Calu3 (cell line): Measurements from ENCODE around the gene UFSP2. TPM values are rescaled to one million over a fixed set of nuclear protein-coding genes. Genes with fewer than 3 reads are reported as not detected.

Experiments
- BruUV-seq: library from RNA; stranded (reverse); fragments of 400-500 nt; replicated peaks from 2 replicates; lab custom pipeline; 2021; lab: Mats Ljungman, UMichigan
- CTCF ChIA-PET: fragments of 300-600 bp; sonication (Branson Sonifier 250); formaldehyde crosslinking; loops from one replicate; lab custom pipeline; 2022; ENCODE audit warnings: antibody characterized with exemption; lab: Charles Lee
- DNase-seq: peaks from one replicate; pipeline ENCODE4 v3.0.0; 2022
- H3K27ac Mint-ChIP-seq: one replicate; pipeline ENCODE4 v1.8.0; 2022; ENCODE audit warnings: mixed read lengths; ENCODE audit not compliant: unreplicated experiment
- H3K27me3 Mint-ChIP-seq: one replicate; pipeline ENCODE4 v1.8.0; 2022; ENCODE audit warnings: mixed read lengths; ENCODE audit not compliant: unreplicated experiment
- H3K36me3 Mint-ChIP-seq: one replicate; pipeline ENCODE4 v1.8.0; 2022; ENCODE audit warnings: mild to moderate bottlenecking, moderate library complexity, mixed read lengths; ENCODE audit not compliant: insufficient read depth, unreplicated experiment
- H3K4me1 Mint-ChIP-seq: one replicate; pipeline ENCODE4 v1.8.0; 2022; ENCODE audit warnings: mild to moderate bottlenecking, low read depth, mixed read lengths; ENCODE audit not compliant: unreplicated experiment
- H3K4me3 Mint-ChIP-seq: one replicate; pipeline ENCODE4 v1.8.0; 2022; ENCODE audit warnings: mild to moderate bottlenecking, low read depth, moderate library complexity, mixed read lengths; ENCODE audit not compliant: unreplicated experiment
- H3K9me3 Mint-ChIP-seq: one replicate; pipeline ENCODE4 v1.8.0; 2022; ENCODE audit warnings: low read depth, mixed read lengths; ENCODE audit not compliant: unreplicated experiment
- CTCF ChIP-seq: fragments of 200-600 bp; IDR thresholded peaks from one replicate; pipeline ENCODE4 v1.8.0; 2022; ENCODE audit warnings: antibody characterized with exemption; ENCODE audit not compliant: unreplicated experiment
- intact Hi-C: fragments of 100-400 bp; cut with micrococcal nuclease; formaldehyde crosslinking; loops from one replicate; pipeline ENCODE4 v1.10.0; 2022; ENCODE audit not compliant: unreplicated experiment
- total RNA-seq: library from RNA; stranded (reverse); gene quantifications from 2 replicates; pipeline ENCODE4 v1.2.3, GENCODE V29; 2022

UFSP2 gene
- total RNA-seq, 1 experiment from 2014 or later = 14.8 TPM

- peaks cover 11% of the 10 kb centered on the region for H3K36me3 Mint-ChIP-seq
- no TSS peak for BruUV-seq
- no peak overlapping the region for H3K27ac Mint-ChIP-seq
- no peaks in the 10 kb centered on the region for H3K9me3 Mint-ChIP-seq
- DNase-seq = no peak
- CTCF ChIA-PET = no interaction called here
- no peak for TF ChIP-seq CTCF
- no peak overlapping the region for H3K4me3 Mint-ChIP-seq
- H3K4me1 Mint-ChIP-seq = no peaks in the 10 kb centered on the region
- H3K27me3 Mint-ChIP-seq = no peaks in the 10 kb centered on the region
- intact Hi-C loops = no loop called here
Measured at GRCh38 chr4:185359767-185360446, 65.9 kb downstream of the UFSP2 start.

- CTCF ChIA-PET = no interaction called here
- intact Hi-C loops = no loop called here
- Mint-ChIP-seq H3K27ac (no peak overlapping the region), H3K27me3 (no peaks in the 10 kb centered on the region), H3K4me3 (no peak overlapping the region), H3K36me3 (peaks cover 11% of the 10 kb centered on the region), H3K9me3 (no peaks in the 10 kb centered on the region), H3K4me1 (no peaks in the 10 kb centered on the region)
- BruUV-seq = no TSS peak
- DNase-seq = peak; percentile 3
- no peak for TF ChIP-seq CTCF
Measured at GRCh38 chr4:185358959-185359358, 66.8 kb downstream of the UFSP2 start.

GRCh38 chr4:185358514-185358913 lies 67.2 kb downstream of the UFSP2 start:
- H3K27ac Mint-ChIP-seq = no peak overlapping the region
- no peak overlapping the region for H3K4me3 Mint-ChIP-seq
- TF ChIP-seq CTCF = no peak
- peaks cover 11% of the 10 kb centered on the region for H3K36me3 Mint-ChIP-seq
- intact Hi-C loops = no loop called here
- no peaks in the 10 kb centered on the region for H3K9me3 Mint-ChIP-seq
- CTCF ChIA-PET = no interaction called here
- H3K27me3 Mint-ChIP-seq = no peaks in the 10 kb centered on the region
- H3K4me1 Mint-ChIP-seq = no peaks in the 10 kb centered on the region
- DNase-seq = peak; percentile 24
- BruUV-seq = no TSS peak

- intact Hi-C loops = no loop called here
- no TSS peak for BruUV-seq
- no peak for DNase-seq
- Mint-ChIP-seq H3K9me3 (no peaks in the 10 kb centered on the region), H3K36me3 (peaks cover 7% of the 10 kb centered on the region), H3K4me3 (no peak overlapping the region), H3K27ac (no peak overlapping the region), H3K4me1 (no peaks in the 10 kb centered on the region), H3K27me3 (no peaks in the 10 kb centered on the region)
- no peak for TF ChIP-seq CTCF
- CTCF ChIA-PET = no interaction called here
Measured at GRCh38 chr4:185357733-185358440, 67.9 kb downstream of the UFSP2 start.
